Coronary artery (tissue), 2 donors: ENCODE measurements around the gene OBSCN.
A peak's percentile ranks its signal among the peaks of the same experiment; 100 is the strongest.

Experiments
- DNase-seq: peaks from one replicate; pipeline ENCODE4 v3.0.0-alpha.2; 2017; ENCODE audit warnings: low spot score
- H3K27ac ChIP-seq, 2 donors: fragments of 200-600 bp; sonication (generic); one replicate each; pipeline ENCODE4 v1.5.1; 2016 to 2019
- H3K4me3 ChIP-seq: fragments of 200-600 bp; sonication (generic); 2 replicates; pipeline ENCODE4 v1.5.1; 2016; ENCODE audit warnings: mild to moderate bottlenecking, moderate library complexity
- TF ChIP-seq, protein P1 (sequence below): fragments of 200-600 bp; sonication (generic); IDR thresholded peaks from one replicate; pipeline ENCODE4 v1.5.1; 2019; ENCODE audit warnings: antibody characterized with exemption

Gene OBSCN

GRCh38 chr1:228391411-228392020 lies 183.7 kb downstream of the OBSCN start:
- H3K27ac ChIP-seq = no peak overlapping the region
- no peak for DNase-seq
- TF ChIP-seq, protein P1, sequence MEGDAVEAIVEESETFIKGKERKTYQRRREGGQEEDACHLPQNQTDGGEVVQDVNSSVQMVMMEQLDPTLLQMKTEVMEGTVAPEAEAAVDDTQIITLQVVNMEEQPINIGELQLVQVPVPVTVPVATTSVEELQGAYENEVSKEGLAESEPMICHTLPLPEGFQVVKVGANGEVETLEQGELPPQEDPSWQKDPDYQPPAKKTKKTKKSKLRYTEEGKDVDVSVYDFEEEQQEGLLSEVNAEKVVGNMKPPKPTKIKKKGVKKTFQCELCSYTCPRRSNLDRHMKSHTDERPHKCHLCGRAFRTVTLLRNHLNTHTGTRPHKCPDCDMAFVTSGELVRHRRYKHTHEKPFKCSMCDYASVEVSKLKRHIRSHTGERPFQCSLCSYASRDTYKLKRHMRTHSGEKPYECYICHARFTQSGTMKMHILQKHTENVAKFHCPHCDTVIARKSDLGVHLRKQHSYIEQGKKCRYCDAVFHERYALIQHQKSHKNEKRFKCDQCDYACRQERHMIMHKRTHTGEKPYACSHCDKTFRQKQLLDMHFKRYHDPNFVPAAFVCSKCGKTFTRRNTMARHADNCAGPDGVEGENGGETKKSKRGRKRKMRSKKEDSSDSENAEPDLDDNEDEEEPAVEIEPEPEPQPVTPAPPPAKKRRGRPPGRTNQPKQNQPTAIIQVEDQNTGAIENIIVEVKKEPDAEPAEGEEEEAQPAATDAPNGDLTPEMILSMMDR = no peak
- H3K4me3 ChIP-seq = no peak overlapping the region

DNA sequence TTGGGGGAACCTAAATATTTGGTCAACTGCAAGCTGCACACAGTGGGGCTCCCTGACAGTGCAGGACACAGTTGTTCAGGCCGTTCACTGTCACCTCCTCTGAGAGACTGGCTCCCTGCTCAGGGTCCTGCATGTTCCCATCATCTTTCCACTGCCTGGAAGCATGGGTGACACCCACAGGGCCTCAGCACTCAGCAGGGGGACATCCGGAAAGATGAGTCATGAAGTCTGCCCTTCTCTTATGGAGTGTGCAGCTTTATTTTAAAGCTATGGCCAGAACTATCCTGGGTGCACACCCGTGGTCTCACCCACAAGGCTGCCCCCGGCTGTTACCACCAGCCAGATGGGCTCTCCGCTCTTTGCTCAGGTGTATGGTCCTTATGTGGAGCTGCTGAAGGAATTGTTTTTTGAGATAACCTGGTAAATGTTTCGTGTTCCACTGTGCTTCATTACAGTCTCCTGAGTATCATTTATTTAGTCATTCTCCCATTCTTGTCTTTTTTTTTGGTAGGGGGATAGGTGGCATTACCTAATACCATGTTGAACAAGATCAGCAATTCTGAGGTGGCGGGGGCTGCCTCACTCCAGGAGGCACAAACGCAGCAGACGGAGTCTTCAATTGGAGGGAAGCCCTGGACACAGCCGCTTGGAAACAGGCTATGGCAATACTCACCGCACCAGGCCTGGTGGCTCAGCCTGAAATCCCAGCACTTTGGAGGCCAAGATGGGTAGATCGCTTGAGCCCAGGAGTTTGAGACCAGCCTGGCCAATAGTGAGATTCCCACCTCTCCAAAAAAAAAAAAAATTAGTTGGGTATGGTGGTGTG lies 184.5 kb downstream of the OBSCN start:
- DNase-seq = no peak
- TF ChIP-seq, protein P1 = no peak
- H3K4me3 ChIP-seq = no peak overlapping the region
- no peak overlapping the region for H3K27ac ChIP-seq

DNA sequence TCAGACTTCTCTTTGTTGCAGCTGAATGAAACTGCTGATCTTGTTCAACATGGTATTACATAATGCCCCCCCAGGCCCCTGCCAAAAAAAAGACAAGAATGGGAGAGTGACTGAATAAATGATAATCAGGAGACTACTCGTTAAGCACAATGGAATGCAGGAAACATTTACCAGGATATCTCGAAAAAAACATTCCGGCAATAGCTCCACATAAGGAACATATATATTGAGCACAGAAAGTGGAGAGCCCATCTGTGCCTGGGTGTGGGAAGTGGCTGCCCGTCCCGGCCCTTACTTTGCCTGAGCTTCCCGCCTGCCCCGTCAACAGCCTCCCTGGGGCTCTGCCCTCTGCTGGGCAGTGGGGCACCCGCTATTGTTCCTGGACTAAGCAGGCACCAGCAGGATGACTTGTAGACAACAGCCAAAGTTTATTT lies 185.4 kb downstream of the OBSCN start:
- Histone ChIP-seq H3K27ac (no peak overlapping the region), H3K4me3 (no peak overlapping the region)
- DNase-seq = no peak
- TF ChIP-seq, protein P1 = no peak

DNA sequence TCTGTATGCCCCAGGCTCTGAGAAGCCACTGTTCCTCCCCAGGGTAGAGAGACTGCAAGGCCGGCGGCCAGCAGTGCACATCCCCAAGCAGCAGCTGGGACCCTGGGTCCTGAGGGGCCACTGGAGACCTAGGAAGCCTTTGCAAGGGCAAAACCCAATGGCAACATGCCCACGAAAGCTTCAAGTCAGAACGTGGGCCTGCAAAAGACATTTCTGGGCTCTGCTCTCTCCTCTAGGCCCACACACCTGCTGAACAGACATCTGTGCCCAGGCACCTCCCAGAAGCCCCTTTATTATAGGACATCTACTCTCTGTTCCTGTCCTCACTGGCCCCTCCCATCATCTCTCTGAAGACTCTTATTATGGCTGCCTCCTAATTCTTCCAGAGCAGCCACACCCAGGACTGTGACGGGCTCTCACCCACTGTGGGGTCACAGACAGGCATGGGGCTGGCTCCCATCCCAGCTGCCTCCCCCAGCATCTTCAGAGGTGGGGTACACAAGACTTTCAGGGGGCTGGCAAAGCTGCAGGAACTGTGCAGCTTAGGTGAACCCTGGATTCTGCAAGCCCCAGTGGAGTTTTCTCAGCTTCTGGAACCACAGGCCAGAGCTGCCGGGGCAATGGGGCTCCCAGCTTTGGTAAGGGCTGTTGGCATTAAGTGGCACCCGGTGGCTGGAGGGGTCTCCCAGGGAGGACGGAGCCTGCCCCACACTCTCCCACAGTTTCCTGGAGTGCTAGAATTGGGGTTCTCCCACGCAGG lies 186.1 kb downstream of the OBSCN start:
- H3K4me3 ChIP-seq = no peak overlapping the region
- H3K27ac ChIP-seq = no peak overlapping the region
- no peak for DNase-seq
- TF ChIP-seq, protein P1 = no peak

DNA sequence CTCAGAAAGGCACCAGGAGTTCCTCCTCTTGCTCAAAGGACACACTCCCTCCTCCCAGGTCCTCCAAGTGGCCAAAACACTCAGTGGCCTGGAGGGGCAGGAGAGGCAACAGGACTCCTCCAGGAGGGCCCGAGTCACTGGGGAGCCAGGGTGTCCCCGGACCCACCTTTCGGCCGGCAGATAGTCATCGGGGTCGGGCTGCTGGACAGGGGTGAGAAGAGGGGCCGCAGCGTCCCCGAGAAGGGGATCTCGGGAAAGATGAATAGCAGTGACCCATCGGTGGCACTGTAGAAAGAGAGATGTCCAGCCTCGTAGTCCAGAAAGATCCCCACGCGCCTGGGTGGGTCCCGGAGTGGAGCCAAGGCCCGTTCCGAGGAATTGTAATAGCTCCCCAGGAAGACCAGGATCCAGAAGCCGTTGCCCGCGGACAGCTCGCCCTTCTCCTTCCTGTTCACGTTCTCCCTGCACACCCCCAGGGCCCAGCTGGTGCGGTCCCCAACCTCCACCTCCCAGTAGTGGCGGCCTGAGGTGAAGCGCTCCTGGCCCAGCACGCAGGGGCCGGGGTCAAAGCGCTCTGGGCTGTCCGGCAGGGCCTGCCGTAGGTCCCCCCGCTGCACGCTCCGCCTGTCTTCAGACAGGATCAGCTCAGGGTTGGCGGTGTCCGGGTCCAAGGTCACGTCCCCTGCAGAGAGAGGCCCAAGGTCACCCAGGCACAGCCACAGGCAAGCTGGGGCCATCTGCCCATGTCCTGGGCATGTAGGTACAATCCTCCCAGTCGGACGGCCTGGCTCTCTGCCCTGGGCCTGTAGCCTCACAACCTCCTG lies 186.9 kb downstream of the OBSCN start:
- TF ChIP-seq, protein P1 = no peak
- DNase-seq = peak; percentile 65

DNA sequence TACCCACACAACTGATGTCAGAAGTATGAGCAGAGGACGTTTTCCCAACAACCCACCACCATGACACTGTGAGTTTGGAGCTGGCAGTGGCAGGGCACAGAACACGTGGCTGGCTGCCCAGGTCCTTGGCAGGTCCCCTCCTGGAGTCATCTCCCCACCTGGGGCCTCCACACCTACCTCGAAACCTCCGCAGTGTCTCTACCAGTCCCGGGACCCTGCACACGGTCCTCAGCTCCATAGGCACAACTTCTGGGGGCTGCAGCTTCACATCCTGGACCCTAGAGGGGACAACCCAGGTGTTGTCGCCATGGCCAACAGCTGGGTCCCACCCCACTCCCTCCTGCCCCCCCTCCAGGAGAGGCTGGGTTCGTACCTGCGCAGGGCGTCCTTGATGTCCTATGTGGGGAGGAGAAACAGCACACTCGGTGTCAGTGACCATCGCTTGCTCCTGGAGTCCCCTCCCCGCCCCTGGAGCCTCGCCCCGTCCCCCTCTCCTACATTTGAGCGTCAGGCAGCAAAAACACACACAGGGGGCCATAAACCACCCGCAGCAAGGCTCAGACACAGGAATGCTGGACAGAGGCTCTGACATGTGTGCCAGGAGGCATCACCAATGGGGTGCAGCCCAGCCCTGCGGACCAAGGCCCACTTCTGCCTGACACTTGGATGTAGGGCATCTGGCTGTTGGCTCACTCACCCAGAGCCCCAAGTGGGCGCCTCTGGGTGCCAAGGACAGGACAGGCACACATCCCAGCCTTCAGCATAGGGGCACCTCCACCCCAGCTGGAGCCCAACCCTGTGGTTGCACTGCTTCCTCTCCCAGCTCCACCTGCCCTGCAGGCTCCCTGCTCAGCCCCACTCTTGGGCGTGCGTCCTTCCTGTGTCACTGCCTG lies 189.2 kb downstream of the OBSCN start:
- TF ChIP-seq, protein P1 = no peak
- DNase-seq = peak; percentile 54
- H3K4me3 ChIP-seq = no peak overlapping the region
- no peak overlapping the region for H3K27ac ChIP-seq

More for the DNA sequence above, 186.9 kb downstream of the OBSCN start:
- H3K27ac ChIP-seq = no peak overlapping the region
- no peak overlapping the region for H3K4me3 ChIP-seq
